Activated naive CD8-positive, alpha-beta T cell (primary cell): ENCODE results near the gene PDLIM1.

Experiments used
- H3K27ac Mint-ChIP-seq: one replicate; pipeline ENCODE4 v1.8.0; 2021; ENCODE audit warnings: mixed read lengths
- H3K27me3 Mint-ChIP-seq: one replicate; pipeline ENCODE4 v1.8.0; 2021; ENCODE audit warnings: mixed read lengths
- H3K36me3 Mint-ChIP-seq: one replicate; pipeline ENCODE4 v1.8.0; 2021; ENCODE audit warnings: mixed read lengths
- H3K4me1 Mint-ChIP-seq: one replicate; pipeline ENCODE4 v1.8.0; 2021; ENCODE audit warnings: low read depth, mixed read lengths
- H3K4me3 Mint-ChIP-seq: one replicate; pipeline ENCODE4 v1.8.0; 2021; ENCODE audit warnings: mild to moderate bottlenecking, mixed read lengths
- H3K9me3 Mint-ChIP-seq: one replicate; pipeline ENCODE4 v1.8.0; 2021; ENCODE audit warnings: low read depth, mixed read lengths

The PDLIM1 gene

DNA sequence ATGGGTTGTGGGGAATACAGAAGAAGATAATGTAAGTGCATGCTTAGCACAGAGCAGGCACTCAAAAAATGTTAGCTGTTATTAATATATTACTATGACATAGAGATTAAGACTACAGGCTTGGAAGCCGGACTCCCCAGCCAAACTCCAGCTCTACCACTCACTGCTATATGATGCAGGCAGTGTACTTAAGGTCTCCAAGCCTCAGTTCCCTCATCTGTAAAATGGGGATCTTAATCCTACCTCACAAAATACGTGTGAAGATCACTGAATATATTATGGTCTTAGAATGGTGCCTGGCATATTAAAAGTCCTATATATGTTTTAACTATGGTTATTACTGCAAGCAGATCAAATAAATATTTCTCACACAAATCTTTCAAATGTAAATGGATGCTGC, 5.2 kb downstream of the PDLIM1 start:
- H3K27ac Mint-ChIP-seq: no peak overlapping the region

DNA sequence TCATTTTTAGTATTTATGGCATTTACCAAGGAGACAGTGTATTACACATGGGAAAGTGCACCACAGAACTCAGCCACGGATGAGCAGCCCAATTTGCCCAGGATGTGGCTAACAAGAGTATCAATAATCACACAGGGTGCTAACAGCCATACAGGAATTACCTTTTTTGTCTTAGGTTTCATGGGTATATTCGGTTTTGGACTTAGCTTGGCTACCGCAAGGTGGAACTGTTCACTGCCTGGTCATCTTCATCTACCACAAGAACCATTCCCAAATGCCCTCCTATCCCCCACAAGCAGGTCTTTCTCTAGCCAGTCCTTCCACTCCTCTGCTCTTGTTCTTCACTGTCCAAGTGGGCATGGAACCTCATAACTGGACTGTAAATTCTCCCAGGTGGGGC, 6.0 kb downstream of the PDLIM1 start:
- Mint-ChIP-seq H3K36me3 (no peaks in the 10 kb centered on the region), H3K4me1 (no peaks in the 10 kb centered on the region), H3K4me3 (no peak overlapping the region), H3K27ac (no peak overlapping the region), H3K27me3 (peaks cover 17% of the 10 kb centered on the region), H3K9me3 (no peaks in the 10 kb centered on the region)

More for the DNA sequence above, 5.2 kb downstream of the PDLIM1 start:
- Mint-ChIP-seq H3K4me3 (no peak overlapping the region), H3K27me3 (peaks cover 20% of the 10 kb centered on the region), H3K4me1 (peaks cover 3% of the 10 kb centered on the region), H3K9me3 (no peaks in the 10 kb centered on the region), H3K36me3 (no peaks in the 10 kb centered on the region)

GRCh38 chr10:95282107-95282506, 8.7 kb downstream of the PDLIM1 start:
- no peaks in the 10 kb centered on the region for H3K4me1 Mint-ChIP-seq

GRCh38 chr10:95281206-95281605, 9.6 kb downstream of the PDLIM1 start:
- no peaks in the 10 kb centered on the region for H3K9me3 Mint-ChIP-seq
- no peak overlapping the region for H3K4me3 Mint-ChIP-seq
- no peaks in the 10 kb centered on the region for H3K36me3 Mint-ChIP-seq
- H3K27ac Mint-ChIP-seq: no peak overlapping the region
- no peaks in the 10 kb centered on the region for H3K4me1 Mint-ChIP-seq
- no peaks in the 10 kb centered on the region for H3K27me3 Mint-ChIP-seq

More at GRCh38 chr10:95282107-95282506, 8.7 kb downstream of the PDLIM1 start:
- Mint-ChIP-seq H3K27ac (no peak overlapping the region), H3K27me3 (peaks cover 4% of the 10 kb centered on the region), H3K9me3 (no peaks in the 10 kb centered on the region), H3K4me3 (no peak overlapping the region), H3K36me3 (no peaks in the 10 kb centered on the region)

DNA sequence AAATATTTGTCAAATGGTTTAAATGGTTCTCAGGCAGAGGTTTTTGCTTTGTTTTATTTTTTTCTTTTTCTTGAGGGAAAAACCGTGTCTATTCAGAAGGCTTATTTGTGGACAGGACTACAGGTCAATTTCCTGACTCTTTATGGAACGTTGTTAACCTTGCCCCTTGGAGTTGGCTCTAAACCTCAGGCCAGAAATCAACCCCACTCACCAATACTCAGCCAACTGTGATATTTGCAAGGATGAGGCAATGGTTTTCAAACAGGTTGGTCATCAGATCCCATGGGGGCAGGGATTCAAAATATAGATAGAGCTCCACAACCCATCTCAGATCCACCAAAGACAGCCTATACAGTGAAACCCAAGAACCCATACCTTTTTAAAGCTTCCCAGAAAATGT, 10.2 kb downstream of the PDLIM1 start:
- H3K27ac Mint-ChIP-seq: no peak overlapping the region
- no peaks in the 10 kb centered on the region for H3K36me3 Mint-ChIP-seq
- no peak overlapping the region for H3K4me3 Mint-ChIP-seq
- no peaks in the 10 kb centered on the region for H3K27me3 Mint-ChIP-seq
- no peaks in the 10 kb centered on the region for H3K9me3 Mint-ChIP-seq
- H3K4me1 Mint-ChIP-seq: no peaks in the 10 kb centered on the region

- Mint-ChIP-seq H3K9me3 (no peaks in the 10 kb centered on the region), H3K4me3 (no peak overlapping the region), H3K36me3 (no peaks in the 10 kb centered on the region), H3K4me1 (no peaks in the 10 kb centered on the region), H3K27ac (no peak overlapping the region), H3K27me3 (no peaks in the 10 kb centered on the region)
Measured at GRCh38 chr10:95279042-95279820, 11.6 kb downstream of the PDLIM1 start.

- no peaks in the 10 kb centered on the region for H3K9me3 Mint-ChIP-seq
- no peaks in the 10 kb centered on the region for H3K27me3 Mint-ChIP-seq
- no peaks in the 10 kb centered on the region for H3K36me3 Mint-ChIP-seq
- H3K27ac Mint-ChIP-seq: no peak overlapping the region
- no peaks in the 10 kb centered on the region for H3K4me1 Mint-ChIP-seq
- no peak overlapping the region for H3K4me3 Mint-ChIP-seq
Measured at GRCh38 chr10:95278061-95278988, 12.5 kb downstream of the PDLIM1 start.

GRCh38 chr10:95277614-95278013, 13.2 kb downstream of the PDLIM1 start:
- Mint-ChIP-seq H3K9me3 (no peaks in the 10 kb centered on the region), H3K27ac (no peak overlapping the region), H3K36me3 (no peaks in the 10 kb centered on the region), H3K27me3 (no peaks in the 10 kb centered on the region), H3K4me3 (no peak overlapping the region), H3K4me1 (no peaks in the 10 kb centered on the region)

GRCh38 chr10:95277201-95277570, 13.6 kb downstream of the PDLIM1 start:
- no peaks in the 10 kb centered on the region for H3K36me3 Mint-ChIP-seq
- H3K4me3 Mint-ChIP-seq: no peak overlapping the region
- H3K9me3 Mint-ChIP-seq: no peaks in the 10 kb centered on the region
- no peak overlapping the region for H3K27ac Mint-ChIP-seq
- H3K27me3 Mint-ChIP-seq: no peaks in the 10 kb centered on the region
- no peaks in the 10 kb centered on the region for H3K4me1 Mint-ChIP-seq

DNA sequence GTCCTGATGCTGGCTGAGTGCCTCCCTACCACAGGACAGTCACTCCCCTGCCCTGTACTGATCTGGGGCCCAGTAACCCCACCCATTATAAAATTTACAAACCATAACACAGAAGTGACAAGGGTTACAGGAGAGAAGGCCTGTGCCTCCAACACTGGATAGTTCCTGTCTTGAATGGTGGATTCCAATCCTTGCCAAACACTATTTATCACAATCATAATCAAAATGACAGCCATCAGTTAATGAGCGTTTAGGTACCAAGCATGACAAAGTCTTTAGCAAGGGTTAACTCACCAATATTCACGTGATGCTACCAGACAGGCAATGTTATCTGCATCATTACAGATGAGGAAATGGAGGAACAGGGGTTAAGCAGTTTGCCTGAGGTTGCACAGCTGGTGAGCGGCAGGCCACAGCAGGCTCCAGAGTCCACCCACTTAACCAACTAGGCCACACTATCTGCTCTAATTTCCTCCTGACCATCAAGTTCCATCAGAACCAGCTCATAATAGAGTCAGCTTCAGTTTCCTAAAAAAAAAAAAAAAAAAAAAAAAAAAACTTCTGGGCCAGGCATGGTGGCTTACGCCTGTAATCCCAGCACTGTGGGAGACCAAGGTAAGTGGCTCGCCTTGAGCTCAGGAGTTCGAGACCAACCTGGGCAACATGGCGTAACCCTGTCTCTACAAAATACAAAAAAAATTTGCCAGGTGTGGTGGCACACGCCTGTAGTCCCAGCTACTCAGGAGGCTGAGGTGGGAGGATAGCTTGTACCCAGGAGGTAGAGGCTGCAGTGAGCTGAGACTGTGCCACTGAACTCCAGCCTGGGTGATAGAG, 14.2 kb downstream of the PDLIM1 start:
- no peak overlapping the region for H3K27ac Mint-ChIP-seq
- H3K27me3 Mint-ChIP-seq: no peaks in the 10 kb centered on the region
- no peak overlapping the region for H3K4me3 Mint-ChIP-seq
- no peaks in the 10 kb centered on the region for H3K36me3 Mint-ChIP-seq
- no peaks in the 10 kb centered on the region for H3K4me1 Mint-ChIP-seq
- no peaks in the 10 kb centered on the region for H3K9me3 Mint-ChIP-seq

DNA sequence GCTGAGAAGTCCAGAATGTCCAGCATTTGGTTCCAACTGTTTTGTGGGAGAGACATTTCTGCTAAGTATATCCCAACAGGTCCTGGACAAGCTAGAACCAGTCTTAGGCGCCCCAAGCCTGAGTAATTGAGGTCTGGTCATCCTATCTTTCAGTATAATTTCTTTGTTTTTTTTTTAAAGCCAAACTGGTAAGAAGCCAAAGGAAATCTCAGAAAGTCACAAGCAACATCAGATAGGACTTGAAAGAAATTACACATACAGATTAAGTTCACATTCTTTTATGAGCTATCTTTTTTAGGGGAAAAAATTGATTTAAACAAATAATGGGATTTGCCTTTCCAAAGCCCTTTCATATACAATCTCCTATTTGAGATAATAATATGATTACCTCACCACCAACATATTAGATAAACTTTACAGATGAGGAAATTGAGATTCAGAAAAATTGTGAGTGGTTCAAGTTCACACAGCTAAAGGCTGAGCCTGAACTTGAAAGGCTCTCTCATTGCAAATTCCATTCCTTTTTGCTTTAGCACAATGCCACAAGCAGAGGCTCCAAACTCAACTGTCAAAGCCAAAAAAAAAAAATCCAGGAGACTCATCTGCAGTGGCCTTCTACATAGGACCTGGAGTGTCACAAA, 15.0 kb downstream of the PDLIM1 start:
- Mint-ChIP-seq H3K36me3 (no peaks in the 10 kb centered on the region), H3K4me3 (no peak overlapping the region), H3K27ac (no peak overlapping the region), H3K27me3 (no peaks in the 10 kb centered on the region), H3K9me3 (no peaks in the 10 kb centered on the region), H3K4me1 (no peaks in the 10 kb centered on the region)

GRCh38 chr10:95273393-95274312, 17.1 kb downstream of the PDLIM1 start:
- H3K4me1 Mint-ChIP-seq: no peaks in the 10 kb centered on the region
- H3K9me3 Mint-ChIP-seq: no peaks in the 10 kb centered on the region
- no peaks in the 10 kb centered on the region for H3K27me3 Mint-ChIP-seq
- H3K27ac Mint-ChIP-seq: no peak overlapping the region
- no peaks in the 10 kb centered on the region for H3K36me3 Mint-ChIP-seq
- H3K4me3 Mint-ChIP-seq: no peak overlapping the region

DNA sequence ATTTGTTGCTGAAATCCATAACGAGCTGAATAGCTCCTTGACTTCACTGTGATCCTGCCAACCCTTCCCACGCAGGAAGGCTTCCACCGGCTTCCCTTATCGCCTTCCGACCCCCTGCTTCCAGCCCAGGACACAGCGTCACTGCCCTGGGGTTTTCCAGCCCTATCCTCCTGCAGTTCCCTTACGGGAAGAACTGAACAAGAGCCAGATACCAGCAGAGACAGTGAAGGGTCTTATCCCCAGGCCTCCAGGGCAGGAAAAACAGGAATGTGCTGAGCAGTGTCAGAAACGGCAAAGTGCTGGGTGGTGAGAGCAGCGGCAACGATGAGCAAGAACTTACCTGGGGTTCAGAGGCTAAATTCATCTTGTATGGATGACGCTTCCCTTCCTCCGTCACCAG, 22.4 kb downstream of the PDLIM1 start:
- Mint-ChIP-seq H3K4me1 (no peaks in the 10 kb centered on the region), H3K9me3 (no peaks in the 10 kb centered on the region), H3K27ac (no peak overlapping the region), H3K27me3 (no peaks in the 10 kb centered on the region), H3K4me3 (no peak overlapping the region), H3K36me3 (no peaks in the 10 kb centered on the region)

DNA sequence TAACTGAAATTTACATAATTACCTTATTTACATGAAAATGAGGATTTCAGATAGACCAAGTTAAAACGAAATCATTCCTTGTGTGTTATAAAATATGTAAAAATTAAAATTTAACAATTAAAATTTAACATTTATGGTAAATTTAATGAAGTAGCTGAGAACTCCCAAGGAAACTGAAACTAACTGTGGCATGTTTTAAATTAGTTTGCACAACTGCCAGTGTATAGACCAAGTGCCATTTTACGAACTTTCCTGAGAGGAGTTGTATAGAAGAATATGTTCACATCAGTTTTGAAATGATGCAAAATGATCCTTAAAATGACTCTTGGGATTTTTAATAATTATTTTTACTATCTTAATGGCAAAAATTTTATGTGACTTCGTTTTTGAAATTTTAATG, 23.6 kb downstream of the PDLIM1 start:
- H3K27ac Mint-ChIP-seq: no peak overlapping the region
- no peaks in the 10 kb centered on the region for H3K36me3 Mint-ChIP-seq
- no peaks in the 10 kb centered on the region for H3K4me1 Mint-ChIP-seq
- no peaks in the 10 kb centered on the region for H3K9me3 Mint-ChIP-seq
- H3K27me3 Mint-ChIP-seq: peaks cover 3% of the 10 kb centered on the region
- H3K4me3 Mint-ChIP-seq: no peak overlapping the region
